Type B pancreatic cell (in vitro differentiated cells): ENCODE results near the gene SLC5A3. TPM values are rescaled to one million over a fixed set of nuclear protein-coding genes. Genes with fewer than 3 reads are reported as not detected.

Experiments
- DNase-seq: peaks from one replicate; pipeline ENCODE4 v3.0.0; 2021; ENCODE audit warnings: mixed read lengths; ENCODE audit not compliant: unreplicated experiment; ENCODE audit errors: extremely low spot score
- H3K27ac Mint-ChIP-seq: 2 replicates; pipeline ENCODE4 v1.8.0; 2021; ENCODE audit warnings: mild to moderate bottlenecking, mixed read lengths
- H3K27me3 Mint-ChIP-seq: 2 replicates; pipeline ENCODE4 v1.8.0; 2021; ENCODE audit warnings: mixed read lengths
- H3K36me3 Mint-ChIP-seq: 2 replicates; pipeline ENCODE4 v1.8.0; 2021; ENCODE audit warnings: mixed read lengths
- H3K4me1 Mint-ChIP-seq: one replicate; pipeline ENCODE4 v1.8.0; 2021; ENCODE audit warnings: mixed read lengths; ENCODE audit not compliant: unreplicated experiment
- H3K4me3 Mint-ChIP-seq: 2 replicates; pipeline ENCODE4 v1.8.0; 2021; ENCODE audit warnings: mild to moderate bottlenecking, mixed read lengths
- H3K9me3 Mint-ChIP-seq: 2 replicates; pipeline ENCODE4 v1.8.0; 2021; ENCODE audit warnings: mixed read lengths
- total RNA-seq: library from RNA; stranded (reverse); gene quantifications from 2 replicates; pipeline ENCODE4 v1.2.1, GENCODE V29; 2021; ENCODE audit warnings: low replicate concordance
- TF ChIP-seq, protein P1 (sequence below): fragments of 200-600 bp; sonication (generic); conservative IDR thresholded peaks from 2 replicates; pipeline ENCODE4 v1.5.0; 2021; ENCODE audit warnings: antibody characterized with exemption, mild to moderate bottlenecking

SLC5A3 gene
- total RNA-seq, 1 donor from 2014 or later, result 28.8 TPM

DNA sequence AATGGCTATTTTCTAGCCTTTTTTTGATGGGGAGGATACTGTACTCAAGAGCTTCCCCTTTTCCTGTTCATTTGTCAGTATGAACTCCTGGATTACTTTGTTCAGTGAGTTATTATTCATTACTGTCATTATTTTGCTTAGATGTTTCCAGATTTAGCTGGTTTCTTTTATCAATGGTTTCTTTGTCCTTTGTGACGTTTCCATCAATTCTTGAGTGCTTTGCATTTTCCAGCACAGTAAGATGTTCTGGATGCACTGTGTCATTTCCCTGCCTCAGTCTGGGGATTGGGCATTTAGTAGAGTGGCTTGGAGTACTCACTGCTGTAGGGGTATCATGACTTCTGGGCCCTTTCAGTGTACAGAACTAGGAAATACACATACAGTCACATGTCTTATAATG lies 34.2 kb downstream of the SLC5A3 start:
- Mint-ChIP-seq H3K4me3 (no peak overlapping the region), H3K9me3 (no peaks in the 10 kb centered on the region), H3K36me3 (peaks cover 29% of the 10 kb centered on the region), H3K4me1 (peaks cover 6% of the 10 kb centered on the region), H3K27ac (no peak overlapping the region), H3K27me3 (no peaks in the 10 kb centered on the region)
- DNase-seq, result no peak
- TF ChIP-seq, protein P1, sequence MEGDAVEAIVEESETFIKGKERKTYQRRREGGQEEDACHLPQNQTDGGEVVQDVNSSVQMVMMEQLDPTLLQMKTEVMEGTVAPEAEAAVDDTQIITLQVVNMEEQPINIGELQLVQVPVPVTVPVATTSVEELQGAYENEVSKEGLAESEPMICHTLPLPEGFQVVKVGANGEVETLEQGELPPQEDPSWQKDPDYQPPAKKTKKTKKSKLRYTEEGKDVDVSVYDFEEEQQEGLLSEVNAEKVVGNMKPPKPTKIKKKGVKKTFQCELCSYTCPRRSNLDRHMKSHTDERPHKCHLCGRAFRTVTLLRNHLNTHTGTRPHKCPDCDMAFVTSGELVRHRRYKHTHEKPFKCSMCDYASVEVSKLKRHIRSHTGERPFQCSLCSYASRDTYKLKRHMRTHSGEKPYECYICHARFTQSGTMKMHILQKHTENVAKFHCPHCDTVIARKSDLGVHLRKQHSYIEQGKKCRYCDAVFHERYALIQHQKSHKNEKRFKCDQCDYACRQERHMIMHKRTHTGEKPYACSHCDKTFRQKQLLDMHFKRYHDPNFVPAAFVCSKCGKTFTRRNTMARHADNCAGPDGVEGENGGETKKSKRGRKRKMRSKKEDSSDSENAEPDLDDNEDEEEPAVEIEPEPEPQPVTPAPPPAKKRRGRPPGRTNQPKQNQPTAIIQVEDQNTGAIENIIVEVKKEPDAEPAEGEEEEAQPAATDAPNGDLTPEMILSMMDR, result no peak

DNA sequence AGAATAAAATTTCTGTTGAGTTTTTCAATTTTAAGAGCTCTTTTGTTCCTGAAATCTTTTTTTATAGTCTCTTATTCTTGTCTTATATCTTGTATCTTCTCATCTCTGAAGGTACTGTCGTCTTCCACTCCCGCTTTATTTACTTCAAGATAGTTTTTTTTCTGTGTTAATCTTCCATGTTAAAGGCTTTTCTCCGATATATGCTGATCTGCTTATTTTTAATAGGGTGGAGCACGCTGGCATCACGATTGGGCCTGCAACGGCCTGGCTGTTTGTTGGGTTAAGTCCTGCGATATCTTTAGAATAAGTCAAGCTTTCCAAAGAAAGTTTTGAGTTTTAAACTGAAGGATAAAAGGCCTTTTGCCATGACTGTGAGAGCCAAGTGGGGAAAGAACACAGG lies 35.7 kb downstream of the SLC5A3 start:
- H3K27ac Mint-ChIP-seq, result no peak overlapping the region

DNA sequence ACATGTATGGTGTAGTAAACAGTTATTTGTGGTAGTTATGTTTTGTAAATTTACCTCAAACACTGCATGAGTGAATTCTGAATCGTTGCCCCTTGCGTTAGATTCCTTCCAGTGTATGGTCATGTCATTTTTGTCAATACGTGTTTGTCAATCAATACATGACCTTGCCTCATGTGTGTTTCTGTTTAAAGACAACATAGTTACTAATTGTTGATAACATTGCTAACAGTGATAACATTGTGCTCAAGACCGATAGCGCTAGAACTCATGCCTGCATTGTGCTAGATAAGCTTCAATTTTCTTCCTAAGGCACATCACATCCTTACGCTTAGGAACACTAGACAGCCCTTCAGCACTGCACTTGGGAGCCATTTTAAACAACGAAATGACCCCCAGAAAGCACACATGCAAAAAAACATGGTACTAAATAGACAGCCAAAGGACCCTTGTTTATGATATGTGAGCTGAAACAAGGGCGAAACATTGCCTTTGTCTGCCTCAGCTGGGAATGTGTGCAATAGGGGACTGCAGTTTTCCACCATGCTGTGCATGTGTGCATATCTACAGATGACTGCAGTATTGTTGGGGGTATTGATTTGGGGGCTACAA lies 37.3 kb downstream of the SLC5A3 start:
- Mint-ChIP-seq H3K36me3 (peaks cover 35% of the 10 kb centered on the region), H3K4me1 (peaks cover 22% of the 10 kb centered on the region), H3K27me3 (no peaks in the 10 kb centered on the region), H3K9me3 (peaks cover 7% of the 10 kb centered on the region), H3K4me3 (no peak overlapping the region), H3K27ac (no peak overlapping the region)
- DNase-seq, result no peak
- TF ChIP-seq, protein P1, result no peak

More for the DNA sequence above, 35.7 kb downstream of the SLC5A3 start:
- peaks cover 17% of the 10 kb centered on the region for H3K4me1 Mint-ChIP-seq
- peaks cover 27% of the 10 kb centered on the region for H3K36me3 Mint-ChIP-seq
- no peak overlapping the region for H3K4me3 Mint-ChIP-seq
- H3K27me3 Mint-ChIP-seq, result no peaks in the 10 kb centered on the region
- DNase-seq, result no peak
- TF ChIP-seq, protein P1, result no peak
- H3K9me3 Mint-ChIP-seq, result no peaks in the 10 kb centered on the region

DNA sequence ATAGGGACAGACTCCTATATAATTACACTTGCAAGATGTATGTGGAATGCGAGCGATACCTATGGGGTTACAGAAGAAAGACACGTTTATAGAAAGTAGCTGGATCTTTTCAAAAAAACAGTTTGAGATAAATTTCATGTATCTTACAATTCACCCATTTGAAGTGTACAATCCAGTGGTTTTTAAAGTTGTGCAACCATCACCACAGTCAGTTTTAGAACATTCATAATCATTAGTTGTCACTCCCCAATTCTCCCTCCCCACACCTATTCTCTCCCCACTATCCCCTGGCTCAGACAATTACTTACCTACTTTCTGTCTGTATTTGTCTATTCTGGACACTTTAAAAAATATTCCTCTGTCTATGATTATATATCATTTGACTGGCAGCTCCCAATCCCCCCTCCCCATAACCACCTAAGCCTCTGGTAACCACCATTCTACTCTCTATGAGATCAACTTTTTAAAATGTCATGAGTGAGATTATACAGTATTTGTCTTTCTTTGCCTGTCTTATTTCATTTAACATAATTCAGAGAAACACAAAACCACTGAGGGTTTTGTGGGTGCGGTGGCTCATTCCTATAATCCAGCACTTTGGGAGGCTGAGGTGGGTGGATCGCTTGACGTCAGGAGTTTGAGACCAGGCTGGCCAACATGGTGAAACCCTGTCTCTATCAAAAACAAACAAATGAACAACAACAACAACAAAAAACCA lies 39.1 kb downstream of the SLC5A3 start:
- Mint-ChIP-seq H3K4me3 (no peak overlapping the region), H3K27me3 (no peaks in the 10 kb centered on the region), H3K9me3 (peaks cover 7% of the 10 kb centered on the region), H3K4me1 (peaks cover 22% of the 10 kb centered on the region), H3K36me3 (peaks cover 35% of the 10 kb centered on the region), H3K27ac (no peak overlapping the region)
- no peak for DNase-seq
- TF ChIP-seq, protein P1, result no peak

DNA sequence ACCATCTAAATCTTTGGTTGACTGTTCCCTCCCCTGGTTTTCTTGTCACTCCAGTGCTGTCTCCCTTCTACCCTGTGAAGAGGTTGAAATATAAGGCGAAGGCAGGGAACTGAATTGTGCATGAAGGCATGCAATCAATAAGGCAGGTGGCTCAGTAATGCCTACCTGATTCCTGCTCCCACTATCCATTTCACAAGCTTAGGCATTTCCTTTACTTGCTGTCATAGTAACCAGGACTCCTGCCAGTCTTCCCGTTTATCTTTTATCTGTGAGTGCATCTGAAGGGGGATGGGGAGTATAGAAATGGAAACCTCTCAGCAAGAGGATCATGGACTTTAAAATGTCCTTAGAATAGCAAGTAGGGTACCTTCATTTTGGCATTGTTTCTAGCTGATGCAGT lies 40.5 kb downstream of the SLC5A3 start:
- Mint-ChIP-seq H3K9me3 (peaks cover 7% of the 10 kb centered on the region), H3K4me3 (no peak overlapping the region), H3K4me1 (peaks cover 22% of the 10 kb centered on the region)

More for the DNA sequence above, 40.5 kb downstream of the SLC5A3 start:
- H3K27me3 Mint-ChIP-seq, result no peaks in the 10 kb centered on the region
- TF ChIP-seq, protein P1, result no peak
- H3K36me3 Mint-ChIP-seq, result peaks cover 35% of the 10 kb centered on the region
- H3K27ac Mint-ChIP-seq, result no peak overlapping the region
- DNase-seq, result no peak
